ENCODE measurements around the gene C1orf226. TPM values are rescaled to one million over a fixed set of nuclear protein-coding genes. Genes with fewer than 3 reads are reported as not detected.

C1orf226 gene
- total RNA-seq, 4 donors from 2014 or later: 1.3 to 24.4 (median 4.8) TPM

DNA sequence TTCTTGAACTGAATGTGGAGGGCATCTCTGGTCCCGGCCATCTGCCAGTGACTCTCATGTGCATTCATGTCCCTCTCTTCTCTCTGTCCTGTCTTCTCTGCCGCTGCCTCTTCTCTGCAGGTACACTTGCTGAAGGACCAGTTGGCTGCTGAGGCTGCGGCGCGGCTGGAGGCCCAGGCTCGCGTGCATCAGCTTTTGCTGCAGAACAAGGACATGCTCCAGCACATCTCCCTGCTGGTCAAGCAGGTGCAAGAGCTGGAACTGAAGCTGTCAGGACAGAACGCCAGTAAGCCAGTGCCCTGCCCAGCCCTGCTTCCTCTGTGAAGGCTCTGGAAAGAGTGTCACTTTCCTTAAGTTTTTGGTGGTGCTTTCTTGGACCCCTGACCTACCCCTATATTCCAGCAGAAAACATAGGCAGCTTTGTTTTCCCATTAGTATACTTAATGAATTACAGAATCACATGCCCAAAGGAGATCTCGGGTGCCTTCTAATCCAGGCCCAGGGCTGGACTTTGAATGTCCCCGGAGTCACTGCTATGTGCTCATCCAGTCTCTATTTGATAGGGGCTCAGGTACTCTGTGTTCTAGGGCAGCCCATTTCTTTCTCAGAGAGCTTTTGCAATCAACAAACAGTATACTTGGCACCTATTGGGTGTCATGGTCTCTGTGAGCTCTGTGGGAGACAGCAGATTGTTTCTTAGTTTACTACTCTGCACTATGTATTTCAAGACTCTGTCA, 16.1 kb upstream of the C1orf226 start:
- DNase-seq: no peak
- no peak overlapping the region for H3K27ac ChIP-seq
- no peaks in the 10 kb centered on the region for H3K9me3 ChIP-seq
- H3K4me1 ChIP-seq: no peaks in the 10 kb centered on the region
- no peaks in the 10 kb centered on the region for H3K27me3 ChIP-seq
- TF ChIP-seq, protein P1, sequence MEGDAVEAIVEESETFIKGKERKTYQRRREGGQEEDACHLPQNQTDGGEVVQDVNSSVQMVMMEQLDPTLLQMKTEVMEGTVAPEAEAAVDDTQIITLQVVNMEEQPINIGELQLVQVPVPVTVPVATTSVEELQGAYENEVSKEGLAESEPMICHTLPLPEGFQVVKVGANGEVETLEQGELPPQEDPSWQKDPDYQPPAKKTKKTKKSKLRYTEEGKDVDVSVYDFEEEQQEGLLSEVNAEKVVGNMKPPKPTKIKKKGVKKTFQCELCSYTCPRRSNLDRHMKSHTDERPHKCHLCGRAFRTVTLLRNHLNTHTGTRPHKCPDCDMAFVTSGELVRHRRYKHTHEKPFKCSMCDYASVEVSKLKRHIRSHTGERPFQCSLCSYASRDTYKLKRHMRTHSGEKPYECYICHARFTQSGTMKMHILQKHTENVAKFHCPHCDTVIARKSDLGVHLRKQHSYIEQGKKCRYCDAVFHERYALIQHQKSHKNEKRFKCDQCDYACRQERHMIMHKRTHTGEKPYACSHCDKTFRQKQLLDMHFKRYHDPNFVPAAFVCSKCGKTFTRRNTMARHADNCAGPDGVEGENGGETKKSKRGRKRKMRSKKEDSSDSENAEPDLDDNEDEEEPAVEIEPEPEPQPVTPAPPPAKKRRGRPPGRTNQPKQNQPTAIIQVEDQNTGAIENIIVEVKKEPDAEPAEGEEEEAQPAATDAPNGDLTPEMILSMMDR (IDR thresholded peaks at IDR 0.05): no peak
- TF ChIP-seq POLR2A (IDR thresholded peaks at IDR 0.05): no peak
- H3K36me3 ChIP-seq: no peaks in the 10 kb centered on the region
- intact Hi-C loops (cut with DNase I; ENCODE audit: low total_unique reads): no loop called here
- no peak overlapping the region for H3K4me3 ChIP-seq

DNA sequence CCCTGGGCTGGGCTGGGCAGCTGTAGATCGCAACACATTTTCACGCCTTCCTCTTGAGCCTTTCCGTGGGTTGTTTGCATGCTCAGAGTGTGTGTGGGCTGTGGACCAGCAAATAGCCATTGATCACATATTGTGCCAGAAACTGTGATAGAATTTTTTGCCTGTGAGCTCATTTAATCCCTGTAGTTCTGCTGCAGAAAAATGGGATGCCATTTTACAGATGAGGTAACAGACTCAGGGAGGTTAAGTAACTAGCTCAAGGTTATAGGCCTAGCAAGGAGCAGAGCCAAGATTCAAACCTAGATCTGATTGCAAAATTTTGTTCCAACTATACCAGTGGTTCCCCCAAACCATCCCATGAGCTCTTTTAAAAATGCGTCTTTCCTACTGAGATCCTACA, 15.4 kb upstream of the C1orf226 start:
- Histone ChIP-seq H3K27ac (no peak overlapping the region), H3K27me3 (no peaks in the 10 kb centered on the region), H3K4me1 (no peaks in the 10 kb centered on the region), H3K9me3 (no peaks in the 10 kb centered on the region), H3K36me3 (no peaks in the 10 kb centered on the region), H3K4me3 (no peak overlapping the region)
- no peak for DNase-seq
- intact Hi-C loops (cut with DNase I; ENCODE audit: low total_unique reads): no loop called here
- TF ChIP-seq POLR2A (IDR thresholded peaks at IDR 0.05): no peak
- TF ChIP-seq, protein P1 (IDR thresholded peaks at IDR 0.05): no peak

DNA sequence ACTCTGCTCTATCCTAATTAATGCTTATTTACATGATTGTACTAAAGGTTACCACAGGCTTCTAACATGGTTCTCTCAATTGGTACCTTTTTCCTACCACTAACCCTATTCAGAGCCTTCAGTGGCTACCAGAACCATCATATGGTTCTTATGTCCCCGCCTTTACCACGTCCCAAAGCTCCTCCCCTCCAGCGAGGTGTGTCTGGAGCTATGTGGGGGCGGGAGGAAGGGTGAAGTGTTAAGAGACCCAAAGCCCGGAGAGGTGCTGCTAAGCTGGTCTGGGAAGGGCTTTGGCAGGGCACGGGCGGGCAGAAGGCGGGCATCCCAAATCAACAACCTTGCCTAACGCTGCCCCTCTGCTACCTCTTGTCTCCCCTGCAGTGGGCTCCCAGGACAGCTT, 14.9 kb upstream of the C1orf226 start:
- Histone ChIP-seq H3K9me3 (no peaks in the 10 kb centered on the region), H3K27ac (no peak overlapping the region), H3K27me3 (no peaks in the 10 kb centered on the region), H3K36me3 (no peaks in the 10 kb centered on the region), H3K4me1 (no peaks in the 10 kb centered on the region), H3K4me3 (no peak overlapping the region)
- no peak for DNase-seq
- TF ChIP-seq, protein P1 (IDR thresholded peaks at IDR 0.05): no peak
- no peak for TF ChIP-seq POLR2A (IDR thresholded peaks at IDR 0.05)
- intact Hi-C loops (cut with DNase I; ENCODE audit: low total_unique reads): no loop called here

DNA sequence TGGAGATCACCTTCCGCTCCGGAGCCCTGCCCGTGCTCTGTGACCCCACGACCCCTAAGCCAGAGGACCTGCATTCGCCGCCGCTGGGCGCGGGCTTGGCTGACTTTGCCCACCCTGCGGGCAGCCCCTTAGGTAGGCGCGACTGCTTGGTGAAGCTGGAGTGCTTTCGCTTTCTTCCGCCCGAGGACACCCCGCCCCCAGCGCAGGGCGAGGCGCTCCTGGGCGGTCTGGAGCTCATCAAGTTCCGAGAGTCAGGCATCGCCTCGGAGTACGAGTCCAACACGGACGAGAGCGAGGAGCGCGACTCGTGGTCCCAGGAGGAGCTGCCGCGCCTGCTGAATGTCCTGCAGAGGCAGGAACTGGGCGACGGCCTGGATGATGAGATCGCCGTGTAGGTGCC, 14.5 kb upstream of the C1orf226 start:
- Histone ChIP-seq H3K4me1 (no peaks in the 10 kb centered on the region), H3K4me3 (no peak overlapping the region), H3K27me3 (no peaks in the 10 kb centered on the region), H3K36me3 (no peaks in the 10 kb centered on the region), H3K27ac (no peak overlapping the region), H3K9me3 (no peaks in the 10 kb centered on the region)
- DNase-seq: peak in 1 of 2 donors; percentile 21
- intact Hi-C loops (cut with DNase I; ENCODE audit: low total_unique reads): no loop called here
- TF ChIP-seq, protein P1 (IDR thresholded peaks at IDR 0.05): no peak
- TF ChIP-seq POLR2A (IDR thresholded peaks at IDR 0.05): no peak

DNA sequence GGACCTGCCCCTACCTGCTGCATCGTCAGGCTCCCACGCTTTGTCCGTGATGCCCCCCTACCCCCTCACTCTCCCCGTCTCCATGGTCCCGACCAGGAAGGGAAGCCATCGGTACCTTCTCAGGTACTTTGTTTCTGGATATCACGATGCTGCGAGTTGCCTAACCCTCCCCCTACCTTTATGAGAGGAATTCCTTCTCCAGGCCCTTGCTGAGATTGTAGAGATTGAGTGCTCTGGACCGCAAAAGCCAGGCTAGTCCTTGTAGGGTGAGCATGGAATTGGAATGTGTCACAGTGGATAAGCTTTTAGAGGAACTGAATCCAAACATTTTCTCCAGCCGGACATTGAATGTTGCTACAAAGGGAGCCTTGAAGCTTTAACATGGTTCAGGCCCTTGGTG, 13.8 kb upstream of the C1orf226 start:
- no peak overlapping the region for H3K27ac ChIP-seq

More for the DNA sequence above, 13.8 kb upstream of the C1orf226 start:
- Histone ChIP-seq H3K9me3 (no peaks in the 10 kb centered on the region), H3K4me1 (no peaks in the 10 kb centered on the region), H3K4me3 (no peak overlapping the region), H3K36me3 (no peaks in the 10 kb centered on the region), H3K27me3 (no peaks in the 10 kb centered on the region)
- intact Hi-C loops (cut with DNase I; ENCODE audit: low total_unique reads): no loop called here
- no peak for TF ChIP-seq POLR2A (IDR thresholded peaks at IDR 0.05)
- TF ChIP-seq, protein P1 (IDR thresholded peaks at IDR 0.05): no peak
- DNase-seq: no peak

All from uterus (tissue), 4 donors.